H9 (cell line): ENCODE data around the gene SFRP5. TPM values are rescaled to one million over a fixed set of nuclear protein-coding genes. Genes with fewer than 3 reads are reported as not detected.

Experiments
- DNase-seq: peaks from one replicate; pipeline ENCODE4 v3.0.0-alpha.2; 2017
- H2AFZ ChIP-seq: one replicate; pipeline ENCODE4 v1.6.1; 2013; ENCODE audit warnings: mild to moderate bottlenecking, low read length, control low read depth, moderate library complexity
- H2AK5ac ChIP-seq: 2 replicates; pipeline ENCODE4 v1.6.1; 2013; ENCODE audit warnings: low read length, control low read depth, mixed read lengths; ENCODE audit not compliant: insufficient read length
- H2BK120ac ChIP-seq: one replicate; pipeline ENCODE4 v1.6.1; 2013; ENCODE audit warnings: low read depth, mild to moderate bottlenecking, low read length, control low read depth, inconsistent platforms; ENCODE audit not compliant: poor library complexity, severe bottlenecking
- H2BK12ac ChIP-seq: 2 replicates; pipeline ENCODE4 v1.6.1; 2013; ENCODE audit warnings: low read length, control low read depth, mixed read lengths, low read depth; ENCODE audit not compliant: insufficient read length
- H2BK15ac ChIP-seq: 2 replicates; pipeline ENCODE4 v1.6.1; 2013; ENCODE audit warnings: low read depth, low read length, control low read depth
- H2BK20ac ChIP-seq: one replicate; pipeline ENCODE4 v1.6.1; 2013; ENCODE audit warnings: low read depth, mild to moderate bottlenecking, low read length, control low read depth, inconsistent platforms; ENCODE audit not compliant: poor library complexity, severe bottlenecking
- H2BK5ac ChIP-seq: 2 replicates; pipeline ENCODE4 v1.6.1; 2013; ENCODE audit warnings: low read length, control low read depth, mixed read lengths; ENCODE audit not compliant: insufficient read length
- H3K14ac ChIP-seq: 2 replicates; pipeline ENCODE4 v1.6.1; 2013; ENCODE audit warnings: low read length, control low read depth; ENCODE audit not compliant: insufficient read depth
- H3K18ac ChIP-seq: 2 replicates; pipeline ENCODE4 v1.6.1; 2013; ENCODE audit warnings: low read depth, mild to moderate bottlenecking, mixed read lengths, low read length, control low read depth; ENCODE audit not compliant: insufficient read length
- H3K23ac ChIP-seq: 2 replicates; pipeline ENCODE4 v1.6.1; 2013; ENCODE audit warnings: low read length, control low read depth, mixed read lengths, low read depth; ENCODE audit not compliant: insufficient read length
- H3K23me2 ChIP-seq: 2 replicates; pipeline ENCODE4 v1.6.1; 2013; ENCODE audit warnings: low read depth, mild to moderate bottlenecking, mixed read lengths, low read length, control low read depth; ENCODE audit not compliant: insufficient read length, poor library complexity, severe bottlenecking
- H3K27ac ChIP-seq: 2 replicates; pipeline ENCODE4 v1.5.1; 2013; ENCODE audit warnings: low read length, control low read depth, mixed read lengths, low read depth; ENCODE audit not compliant: insufficient read length
- H3K27me3 ChIP-seq: 2 replicates; pipeline ENCODE4 v1.6.1; 2013; ENCODE audit warnings: low read length, control low read depth, inconsistent platforms; ENCODE audit not compliant: insufficient read depth
- H3K4ac ChIP-seq: 2 replicates; pipeline ENCODE4 v1.6.1; 2013; ENCODE audit warnings: low read depth, mild to moderate bottlenecking, control low read depth, inconsistent platforms, low read length, moderate library complexity
- H3K4me1 ChIP-seq: 2 replicates; pipeline ENCODE4 v1.6.1; 2013; ENCODE audit warnings: low read length, control low read depth, inconsistent platforms; ENCODE audit not compliant: insufficient read depth
- H3K4me2 ChIP-seq: 2 replicates; pipeline ENCODE4 v1.6.1; 2013; ENCODE audit warnings: low read length, control low read depth, mixed read lengths; ENCODE audit not compliant: insufficient read length, insufficient read depth
- H3K56ac ChIP-seq: 2 replicates; pipeline ENCODE4 v1.6.1; 2013; ENCODE audit warnings: low read depth, mild to moderate bottlenecking, mixed read lengths, low read length, control low read depth; ENCODE audit not compliant: insufficient read length
- H3K79me1 ChIP-seq: 2 replicates; pipeline ENCODE4 v1.6.1; 2013; ENCODE audit warnings: low read depth, mild to moderate bottlenecking, moderate library complexity, low read length, control low read depth, inconsistent platforms; ENCODE audit not compliant: insufficient read depth, poor library complexity, severe bottlenecking
- H3K79me2 ChIP-seq: 2 replicates; pipeline ENCODE4 v1.6.1; 2013; ENCODE audit warnings: low read length, control low read depth, inconsistent platforms; ENCODE audit not compliant: insufficient read depth
- H3K9ac ChIP-seq: 2 replicates; pipeline ENCODE4 v1.6.1; 2013; ENCODE audit warnings: low read length, control low read depth, mixed read lengths; ENCODE audit not compliant: insufficient read length; ENCODE audit errors: extremely low read depth
- H3K9me3 ChIP-seq: one replicate; pipeline ENCODE4 v1.6.1; 2013; ENCODE audit warnings: low read depth, low read length, inconsistent platforms; ENCODE audit not compliant: control insufficient read depth
- H3T11ph ChIP-seq: one replicate; pipeline ENCODE4 v1.6.1; 2013; ENCODE audit warnings: mild to moderate bottlenecking, low read length, control low read depth, inconsistent platforms
- H4K20me1 ChIP-seq: one replicate; pipeline ENCODE4 v1.6.1; 2013; ENCODE audit not compliant: control insufficient read depth, insufficient read length, insufficient read depth
- H4K5ac ChIP-seq: 2 replicates; pipeline ENCODE4 v1.6.1; 2013; ENCODE audit warnings: low read depth, mild to moderate bottlenecking, mixed read lengths, low read length, control low read depth; ENCODE audit not compliant: insufficient read length
- H4K8ac ChIP-seq: replicated peaks from 2 replicates; pipeline ENCODE4 v1.6.1; 2013; ENCODE audit warnings: low read length, control low read depth, mixed read lengths, low read depth; ENCODE audit not compliant: insufficient read length
- H4K91ac ChIP-seq: 2 replicates; pipeline ENCODE4 v1.6.1; 2013; ENCODE audit warnings: low read depth, mild to moderate bottlenecking, moderate library complexity, mixed read lengths, low read length, control low read depth; ENCODE audit not compliant: insufficient read length
- H3K27ac Mint-ChIP-seq, 3 experiments: 2 replicates in 2 of 3; 3 replicates in 1 of 3; pipeline ENCODE4 v1.8.0; 2020 to 2021; ENCODE audit warnings: mixed read lengths in 3 of 3, mild to moderate bottlenecking in 1 of 3, moderate library complexity in 1 of 3
- H3K27me3 Mint-ChIP-seq: 2 replicates; pipeline ENCODE4 v1.8.0; 2021; ENCODE audit warnings: low read depth, mild to moderate bottlenecking, moderate library complexity, mixed read lengths
- H3K36me3 Mint-ChIP-seq, 3 experiments: 2 replicates in 2 of 3; 3 replicates in 1 of 3; pipeline ENCODE4 v1.8.0; 2020 to 2021; ENCODE audit warnings: low read depth in 3 of 3, mixed read lengths in 3 of 3; ENCODE audit not compliant: insufficient read depth in 1 of 3
- H3K4me1 Mint-ChIP-seq, 2 experiments: 2 replicates each; pipeline ENCODE4 v1.8.0; 2020; ENCODE audit warnings: mixed read lengths in 2 of 2
- H3K4me3 Mint-ChIP-seq, 2 experiments: 2 replicates in 1 of 2; 3 replicates in 1 of 2; pipeline ENCODE4 v1.8.0; 2020 to 2021; ENCODE audit warnings: mild to moderate bottlenecking in 2 of 2, mixed read lengths in 2 of 2, moderate library complexity in 1 of 2
- H3K9me3 Mint-ChIP-seq, 2 experiments: 2 replicates in 1 of 2; 3 replicates in 1 of 2; pipeline ENCODE4 v1.8.0; 2020; ENCODE audit warnings: mild to moderate bottlenecking in 2 of 2, mixed read lengths in 2 of 2, moderate library complexity in 1 of 2
- CTCF ChIP-seq: fragments of 200-600 bp; sonication (generic); conservative IDR thresholded peaks from 3 replicates; pipeline ENCODE4 v1.8.0; 2021; ENCODE audit warnings: antibody characterized with exemption, mild to moderate bottlenecking
- WGBS: extraction: QIAGEN DNeasy Blood & Tissue Kit; methylation state at CpG from one replicate; pipeline ENCODE4 v1.1.7; 2013; ENCODE audit warnings: missing lambda C conversion rate, low lambda C conversion rate, mixed read lengths; ENCODE audit not compliant: insufficient read length; ENCODE audit errors: extremely low coverage; 5-methylcytosine and 5-hydroxymethylcytosine counted together
- total RNA-seq: library from RNA; stranded (reverse); gene quantifications from 2 replicates; pipeline ENCODE4 v1.2.1, GENCODE V29; 2021

Gene SFRP5
- total RNA-seq, 1 experiment from 2014 or later, result 1.7 TPM

- Mint-ChIP-seq H3K4me3 (no peak overlapping the region), H3K27ac (no peak overlapping the region), H3K27me3 (no peaks in the 10 kb centered on the region; the same call in 1 of the 2 replicates), H3K4me1 (peaks cover 19 to 26% of the 10 kb centered on the region in 2 experiments), H3K36me3 (no peaks in the 10 kb centered on the region), H3K9me3 (no peaks in the 10 kb centered on the region)
- WGBS, result no CpG with 5 or more reads among the region's 5 CpGs
- Histone ChIP-seq H3K4me2 (no peak overlapping the region), H3K23me2 (no peaks in the 10 kb centered on the region), H3K9ac (no peak overlapping the region), H3K27ac (no peak overlapping the region), H3K23ac (no peak overlapping the region), H4K91ac (no peak overlapping the region), H3K79me2 (no peaks in the 10 kb centered on the region), H3K4me1 (peaks cover 1% of the 10 kb centered on the region; the same call in 1 of the 2 replicates), H2BK5ac (no peak overlapping the region), H4K20me1 (peaks cover 4% of the 10 kb centered on the region), H3K27me3 (no peaks in the 10 kb centered on the region), H2AFZ (no peak overlapping the region), H4K8ac (no peak overlapping the region), H4K5ac (no peak overlapping the region), H3K56ac (no peak overlapping the region), H3K18ac (no peak overlapping the region), H2BK12ac (no peak overlapping the region), H3T11ph (no peak overlapping the region), H2BK20ac (no peak overlapping the region), H2BK15ac (no peak overlapping the region), H2BK120ac (no peak overlapping the region), H3K9me3 (no peaks in the 10 kb centered on the region), H3K79me1 (no peaks in the 10 kb centered on the region), H3K4ac (no peak overlapping the region), H3K14ac (no peak overlapping the region), H2AK5ac (no peak overlapping the region)
- DNase-seq, result no peak
- TF ChIP-seq CTCF, result no peak
Measured at GRCh38 chr10:97785231-97785630, 13.4 kb upstream of the SFRP5 start.
